H9 (cell line): ENCODE measurements around the gene OXCT1. TPM values are rescaled to one million over a fixed set of nuclear protein-coding genes. Genes with fewer than 3 reads are reported as not detected.

Source experiments
- DNase-seq: peaks from one replicate; pipeline ENCODE4 v3.0.0-alpha.2; 2017
- H2AFZ ChIP-seq: one replicate; pipeline ENCODE4 v1.6.1; 2013; ENCODE audit warnings: mild to moderate bottlenecking, low read length, control low read depth, moderate library complexity
- H2AK5ac ChIP-seq: 2 replicates; pipeline ENCODE4 v1.6.1; 2013; ENCODE audit warnings: low read length, control low read depth, mixed read lengths; ENCODE audit not compliant: insufficient read length
- H2BK120ac ChIP-seq: one replicate; pipeline ENCODE4 v1.6.1; 2013; ENCODE audit warnings: low read depth, mild to moderate bottlenecking, low read length, control low read depth, inconsistent platforms; ENCODE audit not compliant: poor library complexity, severe bottlenecking
- H2BK12ac ChIP-seq: 2 replicates; pipeline ENCODE4 v1.6.1; 2013; ENCODE audit warnings: low read length, control low read depth, mixed read lengths, low read depth; ENCODE audit not compliant: insufficient read length
- H2BK15ac ChIP-seq: 2 replicates; pipeline ENCODE4 v1.6.1; 2013; ENCODE audit warnings: low read depth, low read length, control low read depth
- H2BK20ac ChIP-seq: one replicate; pipeline ENCODE4 v1.6.1; 2013; ENCODE audit warnings: low read depth, mild to moderate bottlenecking, low read length, control low read depth, inconsistent platforms; ENCODE audit not compliant: poor library complexity, severe bottlenecking
- H2BK5ac ChIP-seq: 2 replicates; pipeline ENCODE4 v1.6.1; 2013; ENCODE audit warnings: low read length, control low read depth, mixed read lengths; ENCODE audit not compliant: insufficient read length
- H3K14ac ChIP-seq: 2 replicates; pipeline ENCODE4 v1.6.1; 2013; ENCODE audit warnings: low read length, control low read depth; ENCODE audit not compliant: insufficient read depth
- H3K18ac ChIP-seq: 2 replicates; pipeline ENCODE4 v1.6.1; 2013; ENCODE audit warnings: low read depth, mild to moderate bottlenecking, mixed read lengths, low read length, control low read depth; ENCODE audit not compliant: insufficient read length
- H3K23ac ChIP-seq: 2 replicates; pipeline ENCODE4 v1.6.1; 2013; ENCODE audit warnings: low read length, control low read depth, mixed read lengths, low read depth; ENCODE audit not compliant: insufficient read length
- H3K23me2 ChIP-seq: 2 replicates; pipeline ENCODE4 v1.6.1; 2013; ENCODE audit warnings: low read depth, mild to moderate bottlenecking, mixed read lengths, low read length, control low read depth; ENCODE audit not compliant: insufficient read length, poor library complexity, severe bottlenecking
- H3K27ac ChIP-seq: 2 replicates; pipeline ENCODE4 v1.5.1; 2013; ENCODE audit warnings: low read length, control low read depth, mixed read lengths, low read depth; ENCODE audit not compliant: insufficient read length
- H3K27me3 ChIP-seq: 2 replicates; pipeline ENCODE4 v1.6.1; 2013; ENCODE audit warnings: low read length, control low read depth, inconsistent platforms; ENCODE audit not compliant: insufficient read depth
- H3K4ac ChIP-seq: 2 replicates; pipeline ENCODE4 v1.6.1; 2013; ENCODE audit warnings: low read depth, mild to moderate bottlenecking, control low read depth, inconsistent platforms, low read length, moderate library complexity
- H3K4me1 ChIP-seq: 2 replicates; pipeline ENCODE4 v1.6.1; 2013; ENCODE audit warnings: low read length, control low read depth, inconsistent platforms; ENCODE audit not compliant: insufficient read depth
- H3K4me2 ChIP-seq: 2 replicates; pipeline ENCODE4 v1.6.1; 2013; ENCODE audit warnings: low read length, control low read depth, mixed read lengths; ENCODE audit not compliant: insufficient read length, insufficient read depth
- H3K56ac ChIP-seq: 2 replicates; pipeline ENCODE4 v1.6.1; 2013; ENCODE audit warnings: low read depth, mild to moderate bottlenecking, mixed read lengths, low read length, control low read depth; ENCODE audit not compliant: insufficient read length
- H3K79me1 ChIP-seq: 2 replicates; pipeline ENCODE4 v1.6.1; 2013; ENCODE audit warnings: low read depth, mild to moderate bottlenecking, moderate library complexity, low read length, control low read depth, inconsistent platforms; ENCODE audit not compliant: insufficient read depth, poor library complexity, severe bottlenecking
- H3K79me2 ChIP-seq: 2 replicates; pipeline ENCODE4 v1.6.1; 2013; ENCODE audit warnings: low read length, control low read depth, inconsistent platforms; ENCODE audit not compliant: insufficient read depth
- H3K9ac ChIP-seq: 2 replicates; pipeline ENCODE4 v1.6.1; 2013; ENCODE audit warnings: low read length, control low read depth, mixed read lengths; ENCODE audit not compliant: insufficient read length; ENCODE audit errors: extremely low read depth
- H3K9me3 ChIP-seq: one replicate; pipeline ENCODE4 v1.6.1; 2013; ENCODE audit warnings: low read depth, low read length, inconsistent platforms; ENCODE audit not compliant: control insufficient read depth
- H3T11ph ChIP-seq: one replicate; pipeline ENCODE4 v1.6.1; 2013; ENCODE audit warnings: mild to moderate bottlenecking, low read length, control low read depth, inconsistent platforms
- H4K20me1 ChIP-seq: one replicate; pipeline ENCODE4 v1.6.1; 2013; ENCODE audit not compliant: control insufficient read depth, insufficient read length, insufficient read depth
- H4K5ac ChIP-seq: 2 replicates; pipeline ENCODE4 v1.6.1; 2013; ENCODE audit warnings: low read depth, mild to moderate bottlenecking, mixed read lengths, low read length, control low read depth; ENCODE audit not compliant: insufficient read length
- H4K8ac ChIP-seq: replicated peaks from 2 replicates; pipeline ENCODE4 v1.6.1; 2013; ENCODE audit warnings: low read length, control low read depth, mixed read lengths, low read depth; ENCODE audit not compliant: insufficient read length
- H4K91ac ChIP-seq: 2 replicates; pipeline ENCODE4 v1.6.1; 2013; ENCODE audit warnings: low read depth, mild to moderate bottlenecking, moderate library complexity, mixed read lengths, low read length, control low read depth; ENCODE audit not compliant: insufficient read length
- H3K27ac Mint-ChIP-seq, 3 experiments: 2 replicates in 2 of 3; 3 replicates in 1 of 3; pipeline ENCODE4 v1.8.0; 2020 to 2021; ENCODE audit warnings: mixed read lengths in 3 of 3, mild to moderate bottlenecking in 1 of 3, moderate library complexity in 1 of 3
- H3K27me3 Mint-ChIP-seq: 2 replicates; pipeline ENCODE4 v1.8.0; 2021; ENCODE audit warnings: low read depth, mild to moderate bottlenecking, moderate library complexity, mixed read lengths
- H3K36me3 Mint-ChIP-seq, 3 experiments: 2 replicates in 2 of 3; 3 replicates in 1 of 3; pipeline ENCODE4 v1.8.0; 2020 to 2021; ENCODE audit warnings: low read depth in 3 of 3, mixed read lengths in 3 of 3; ENCODE audit not compliant: insufficient read depth in 1 of 3
- H3K4me1 Mint-ChIP-seq, 2 experiments: 2 replicates each; pipeline ENCODE4 v1.8.0; 2020; ENCODE audit warnings: mixed read lengths in 2 of 2
- H3K4me3 Mint-ChIP-seq, 2 experiments: 2 replicates in 1 of 2; 3 replicates in 1 of 2; pipeline ENCODE4 v1.8.0; 2020 to 2021; ENCODE audit warnings: mild to moderate bottlenecking in 2 of 2, mixed read lengths in 2 of 2, moderate library complexity in 1 of 2
- H3K9me3 Mint-ChIP-seq, 2 experiments: 2 replicates in 1 of 2; 3 replicates in 1 of 2; pipeline ENCODE4 v1.8.0; 2020; ENCODE audit warnings: mild to moderate bottlenecking in 2 of 2, mixed read lengths in 2 of 2, moderate library complexity in 1 of 2
- WGBS: extraction: QIAGEN DNeasy Blood & Tissue Kit; methylation state at CpG from one replicate; pipeline ENCODE4 v1.1.7; 2013; ENCODE audit warnings: missing lambda C conversion rate, low lambda C conversion rate, mixed read lengths; ENCODE audit not compliant: insufficient read length; ENCODE audit errors: extremely low coverage; 5-methylcytosine and 5-hydroxymethylcytosine counted together
- total RNA-seq: library from RNA; stranded (reverse); gene quantifications from 2 replicates; pipeline ENCODE4 v1.2.1, GENCODE V29; 2021
- TF ChIP-seq, protein P1 (sequence below): fragments of 200-600 bp; sonication (generic); conservative IDR thresholded peaks from 3 replicates; pipeline ENCODE4 v1.8.0; 2021; ENCODE audit warnings: antibody characterized with exemption, mild to moderate bottlenecking

OXCT1 gene
- total RNA-seq, 1 experiment from 2014 or later = 25.6 TPM

DNA sequence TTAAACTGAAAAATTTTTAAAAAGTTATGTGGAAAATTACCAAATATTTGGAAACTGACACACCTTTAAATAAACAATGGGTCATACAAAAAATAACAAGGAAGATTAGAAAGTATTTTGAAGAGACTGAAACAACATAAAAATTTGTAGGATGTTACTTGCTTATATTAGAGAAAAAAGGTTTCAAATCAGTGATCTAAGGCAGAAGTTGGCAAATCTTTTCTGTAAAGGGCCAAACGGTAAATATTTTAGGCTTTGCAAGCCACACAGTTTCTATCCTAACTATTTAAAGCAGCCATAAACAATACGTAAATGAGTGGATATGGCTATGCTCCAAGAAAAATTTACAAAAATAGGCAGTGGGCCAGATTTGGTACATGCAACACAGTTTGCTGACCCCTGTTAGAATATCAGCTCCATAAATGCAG, 81.3 kb downstream of the OXCT1 start:
- Histone ChIP-seq H3K27me3 (no peaks in the 10 kb centered on the region), H3K79me1 (no peaks in the 10 kb centered on the region), H3K9me3 (no peaks in the 10 kb centered on the region), H2BK15ac (no peak overlapping the region), H3K9ac (no peak overlapping the region), H3K56ac (no peak overlapping the region), H2AK5ac (no peak overlapping the region), H4K20me1 (no peaks in the 10 kb centered on the region), H2BK20ac (no peak overlapping the region), H3T11ph (no peak overlapping the region), H3K27ac (no peak overlapping the region), H4K91ac (no peak overlapping the region), H4K8ac (no peak overlapping the region), H3K4me1 (no peaks in the 10 kb centered on the region; the same call in 1 of the 2 replicates), H3K4ac (no peak overlapping the region), H3K14ac (no peak overlapping the region), H3K79me2 (no peaks in the 10 kb centered on the region), H3K23me2 (no peaks in the 10 kb centered on the region), H3K18ac (no peak overlapping the region), H2BK12ac (no peak overlapping the region), H3K4me2 (no peak overlapping the region), H2AFZ (no peak overlapping the region), H3K23ac (no peak overlapping the region), H4K5ac (no peak overlapping the region), H2BK5ac (no peak overlapping the region), H2BK120ac (no peak overlapping the region)
- Mint-ChIP-seq H3K36me3 (peaks cover 0 to 1% (median 0%) of the 10 kb centered on the region in 3 experiments; a peak in 2 of 7 replicates), H3K4me1 (peaks cover 0 to 8% of the 10 kb centered on the region in 2 experiments; a peak in 2 of 4 replicates), H3K27me3 (no peaks in the 10 kb centered on the region), H3K9me3 (no peaks in the 10 kb centered on the region), H3K4me3 (no peak overlapping the region), H3K27ac (no peak overlapping the region)
- no CpG with 5 or more reads among the region's 2 CpGs for WGBS
- DNase-seq = no peak
- TF ChIP-seq, protein P1, sequence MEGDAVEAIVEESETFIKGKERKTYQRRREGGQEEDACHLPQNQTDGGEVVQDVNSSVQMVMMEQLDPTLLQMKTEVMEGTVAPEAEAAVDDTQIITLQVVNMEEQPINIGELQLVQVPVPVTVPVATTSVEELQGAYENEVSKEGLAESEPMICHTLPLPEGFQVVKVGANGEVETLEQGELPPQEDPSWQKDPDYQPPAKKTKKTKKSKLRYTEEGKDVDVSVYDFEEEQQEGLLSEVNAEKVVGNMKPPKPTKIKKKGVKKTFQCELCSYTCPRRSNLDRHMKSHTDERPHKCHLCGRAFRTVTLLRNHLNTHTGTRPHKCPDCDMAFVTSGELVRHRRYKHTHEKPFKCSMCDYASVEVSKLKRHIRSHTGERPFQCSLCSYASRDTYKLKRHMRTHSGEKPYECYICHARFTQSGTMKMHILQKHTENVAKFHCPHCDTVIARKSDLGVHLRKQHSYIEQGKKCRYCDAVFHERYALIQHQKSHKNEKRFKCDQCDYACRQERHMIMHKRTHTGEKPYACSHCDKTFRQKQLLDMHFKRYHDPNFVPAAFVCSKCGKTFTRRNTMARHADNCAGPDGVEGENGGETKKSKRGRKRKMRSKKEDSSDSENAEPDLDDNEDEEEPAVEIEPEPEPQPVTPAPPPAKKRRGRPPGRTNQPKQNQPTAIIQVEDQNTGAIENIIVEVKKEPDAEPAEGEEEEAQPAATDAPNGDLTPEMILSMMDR = no peak
